Sigmoid colon (tissue), 7 donors: ENCODE measurements around the gene MUCL3. TPM values are rescaled to one million over a fixed set of nuclear protein-coding genes. Genes with fewer than 3 reads are reported as not detected.

ENCODE experiments used
- DNase-seq: peaks from one replicate; pipeline ENCODE4 v3.0.0-alpha.2; 2019
- H3K27ac ChIP-seq, 4 donors: fragments of 200-600 bp; sonication (generic); one replicate each; pipeline ENCODE4 v1.5.1; 2016 to 2019; ENCODE audit warnings: mild to moderate bottlenecking in 1 of 4
- H3K27me3 ChIP-seq, 3 donors: fragments of 200-600 bp; sonication (generic); one replicate each; pipeline ENCODE4 v1.5.1; 2019; ENCODE audit warnings: mild to moderate bottlenecking in 1 of 3
- H3K36me3 ChIP-seq, 4 donors: fragments of 200-600 bp; sonication (generic); one replicate each; pipeline ENCODE4 v1.5.1; 2016 to 2019
- H3K4me1 ChIP-seq, 4 donors: fragments of 200-600 bp; sonication (generic); one replicate each; pipeline ENCODE4 v1.5.1; 2017 to 2019
- H3K4me3 ChIP-seq, 4 donors: fragments of 200-600 bp; sonication (generic); one replicate each; pipeline ENCODE4 v1.5.1; 2017 to 2019; ENCODE audit warnings: mild to moderate bottlenecking in 2 of 4, moderate library complexity in 1 of 4
- H3K9me3 ChIP-seq, 4 donors: fragments of 200-600 bp in 3 of 4; sonication (generic) in 3 of 4; one replicate each; pipeline versions ENCODE4 v1.5.1 to v1.6.1; 2013 to 2019
- CTCF ChIP-seq, 4 experiments: fragments of 450-650 bp in 3 of 4; fragments of 200-600 bp in 1 of 4; IDR thresholded peaks; one replicate each; pipeline ENCODE4 v1.5.1; 2016 to 2019; ENCODE audit warnings: antibody characterized with exemption in 4 of 4, mild to moderate bottlenecking in 3 of 4, moderate library complexity in 2 of 4
- EP300 ChIP-seq, 4 donors: sonication (generic); formaldehyde crosslinking; IDR thresholded peaks; one replicate each; pipeline ENCODE4 v1.6.1; 2017; ENCODE audit warnings: antibody characterized with exemption in 4 of 4
- POLR2A ChIP-seq, 2 donors: fragments of 450-650 bp; IDR thresholded peaks; one replicate each; pipeline ENCODE4 v1.6.1; 2016; ENCODE audit warnings: antibody characterized with exemption in 2 of 2, mild to moderate bottlenecking in 2 of 2, moderate library complexity in 2 of 2
- POLR2AphosphoS5 ChIP-seq, 4 donors: sonication (generic); formaldehyde crosslinking; IDR thresholded peaks; one replicate each; pipeline ENCODE4 v1.6.1; 2017; ENCODE audit warnings: antibody characterized with exemption in 4 of 4
- WGBS, 2 donors: extraction: QIAGEN DNeasy Blood & Tissue Kit; methylation state at CpG; one replicate each; pipeline ENCODE4 v1.1.7; 2013; 5-methylcytosine and 5-hydroxymethylcytosine counted together
- intact Hi-C: fragments of 100-400 bp; cut with DNase I; formaldehyde crosslinking; loops from one replicate; pipeline ENCODE4 v1.15.1; 2023
- polyA plus RNA-seq, 3 donors: library from polyadenylated mRNA; stranded (reverse); fragments of 200-250 nt; gene quantifications; one replicate each; pipeline ENCODE4 v1.2.3, GENCODE V29; 2013
- total RNA-seq, 4 donors: library from RNA; depleted of rRNA; stranded (reverse); fragments of >200 nt; gene quantifications; one replicate each; pipeline ENCODE4 v1.1.0, GENCODE V29; 2016
- donor health status: healthy with polysubstance abuse.
- donor health status: Bipolar disorder and iron deficiency.
- donor health status: healthy.

The MUCL3 gene
- total and polyA plus RNA-seq, 7 donors: under 0.01 TPM; not detected in 6

GRCh38 chr6:30957716-30958115 lies 16.9 kb downstream of the MUCL3 start:
- H3K4me3 ChIP-seq: no peak overlapping the region
- no peaks in the 10 kb centered on the region for H3K9me3 ChIP-seq
- DNase-seq: no peak
- intact Hi-C loops: no loop called here
- 69 to 88% methylated on average over 2 of the region's 2 CpGs for WGBS, 2 donors
- H3K36me3 ChIP-seq: no peaks in the 10 kb centered on the region
- peaks cover 0 to 58% (median 10%) of the 10 kb centered on the region in 3 donors for H3K27me3 ChIP-seq
- no peak overlapping the region for H3K27ac ChIP-seq
- TF ChIP-seq POLR2A (IDR thresholded peaks at IDR 0.05) (no peak), POLR2AphosphoS5 (IDR thresholded peaks at IDR 0.05) (no peak), EP300 (IDR thresholded peaks at IDR 0.05) (no peak), CTCF (IDR thresholded peaks at IDR 0.05) (no peak)
- peaks cover 0 to 11% (median 9%) of the 10 kb centered on the region in 4 donors for H3K4me1 ChIP-seq

- 79 to 84% methylated on average over 9 of the region's 9 CpGs for WGBS, 2 donors
These were observed 20.3 kb downstream of the MUCL3 start for GRCh38 chr6:30960907-30961673.

GRCh38 chr6:30962716-30963115 lies 21.9 kb downstream of the MUCL3 start:
- DNase-seq: no peak
- Histone ChIP-seq H3K27ac (no peak overlapping the region), H3K4me1 (no peaks in the 10 kb centered on the region), H3K4me3 (no peak overlapping the region), H3K9me3 (no peaks in the 10 kb centered on the region), H3K27me3 (peaks cover 0 to 30% (median 0%) of the 10 kb centered on the region in 3 donors), H3K36me3 (no peaks in the 10 kb centered on the region)
- TF ChIP-seq EP300 (IDR thresholded peaks at IDR 0.05) (no peak), POLR2AphosphoS5 (IDR thresholded peaks at IDR 0.05) (no peak), POLR2A (IDR thresholded peaks at IDR 0.05) (no peak), CTCF (IDR thresholded peaks at IDR 0.05) (no peak)
- intact Hi-C loops: loop anchor here (5.0 kb wide), 1 partner anchor 280 kb away; no protein-coding TSS in a partner anchor

More at GRCh38 chr6:30960907-30961673, 20.3 kb downstream of the MUCL3 start:
- Histone ChIP-seq H3K36me3 (no peaks in the 10 kb centered on the region), H3K4me1 (peaks cover 0 to under 1% (median under 1%) of the 10 kb centered on the region in 4 donors), H3K4me3 (no peak overlapping the region), H3K27me3 (peaks cover 0 to 47% (median 0%) of the 10 kb centered on the region in 3 donors), H3K27ac (no peak overlapping the region), H3K9me3 (no peaks in the 10 kb centered on the region)
- intact Hi-C loops: loop anchor here (5.0 kb wide), 1 partner anchor 281 kb away; no protein-coding TSS in a partner anchor
- TF ChIP-seq POLR2A (IDR thresholded peaks at IDR 0.05) (no peak), CTCF (IDR thresholded peaks at IDR 0.05) (no peak), POLR2AphosphoS5 (IDR thresholded peaks at IDR 0.05) (no peak), EP300 (IDR thresholded peaks at IDR 0.05) (no peak)
- no peak for DNase-seq

GRCh38 chr6:30963641-30964040 lies 22.9 kb downstream of the MUCL3 start:
- 83 to 87% methylated on average over 6 of the region's 6 CpGs for WGBS, 2 donors
- no peak overlapping the region for H3K4me3 ChIP-seq
- peaks cover 0 to 22% (median 0%) of the 10 kb centered on the region in 3 donors for H3K27me3 ChIP-seq
- intact Hi-C loops: loop anchor here (5.0 kb wide), 1 partner anchor 279 kb away; no protein-coding TSS in a partner anchor
- no peaks in the 10 kb centered on the region for H3K4me1 ChIP-seq
- no peaks in the 10 kb centered on the region for H3K36me3 ChIP-seq
- DNase-seq: no peak
- no peaks in the 10 kb centered on the region for H3K9me3 ChIP-seq
- H3K27ac ChIP-seq: no peak overlapping the region
- TF ChIP-seq POLR2A (IDR thresholded peaks at IDR 0.05): no peak
- no peak for TF ChIP-seq EP300 (IDR thresholded peaks at IDR 0.05)

GRCh38 chr6:30964075-30964474 lies 23.3 kb downstream of the MUCL3 start:
- TF ChIP-seq POLR2A (IDR thresholded peaks at IDR 0.05): no peak
- no peak for TF ChIP-seq EP300 (IDR thresholded peaks at IDR 0.05)
- no peak for TF ChIP-seq CTCF (IDR thresholded peaks at IDR 0.05)
- no peak for TF ChIP-seq POLR2AphosphoS5 (IDR thresholded peaks at IDR 0.05)
- H3K9me3 ChIP-seq: no peaks in the 10 kb centered on the region
- 68 to 88% methylated on average over 4 of the region's 4 CpGs for WGBS, 2 donors
- peaks cover 0 to 18% (median 0%) of the 10 kb centered on the region in 3 donors for H3K27me3 ChIP-seq
- H3K36me3 ChIP-seq: no peaks in the 10 kb centered on the region
- no peak for DNase-seq
- intact Hi-C loops: loop anchor here (5.0 kb wide), 1 partner anchor 278 kb away; no protein-coding TSS in a partner anchor
- H3K4me1 ChIP-seq: no peaks in the 10 kb centered on the region
- no peak overlapping the region for H3K4me3 ChIP-seq
- H3K27ac ChIP-seq: no peak overlapping the region
